Measurements from ENCODE around the gene DENND5B. TPM values are rescaled to one million over a fixed set of nuclear protein-coding genes. Genes with fewer than 3 reads are reported as not detected.

Gene DENND5B
- total and polyA plus RNA-seq, 10 donors, result 4.5 to 42.5 (median 24.6) TPM

DNA sequence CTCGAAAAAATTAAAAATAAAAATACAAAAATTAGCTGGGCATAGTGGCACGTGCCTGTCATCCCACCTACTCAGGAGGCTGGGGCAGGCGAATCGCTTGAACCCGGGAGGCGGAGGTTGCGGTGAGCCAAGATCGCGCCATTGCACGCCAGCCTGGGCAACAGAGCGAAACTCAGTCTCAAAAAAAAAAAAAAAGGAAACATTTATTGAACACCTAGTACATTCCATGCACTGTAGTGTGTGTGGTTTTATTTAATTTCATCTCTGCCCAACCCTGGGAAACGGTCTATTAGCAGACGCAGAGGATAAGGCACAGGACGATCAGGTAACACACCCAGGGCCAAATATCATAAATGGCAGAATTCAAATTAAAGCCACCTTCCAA lies 229.2 kb downstream of the DENND5B start:
- WGBS, 5 donors, result 93 to 98% (median 94%) methylated on average over 14 of the region's 14 CpGs
- H3K9me3 ChIP-seq, result no peaks in the 10 kb centered on the region
- H3K4me1 ChIP-seq, result peaks cover 0 to 19% (median 15%) of the 10 kb centered on the region in 6 donors

DNA sequence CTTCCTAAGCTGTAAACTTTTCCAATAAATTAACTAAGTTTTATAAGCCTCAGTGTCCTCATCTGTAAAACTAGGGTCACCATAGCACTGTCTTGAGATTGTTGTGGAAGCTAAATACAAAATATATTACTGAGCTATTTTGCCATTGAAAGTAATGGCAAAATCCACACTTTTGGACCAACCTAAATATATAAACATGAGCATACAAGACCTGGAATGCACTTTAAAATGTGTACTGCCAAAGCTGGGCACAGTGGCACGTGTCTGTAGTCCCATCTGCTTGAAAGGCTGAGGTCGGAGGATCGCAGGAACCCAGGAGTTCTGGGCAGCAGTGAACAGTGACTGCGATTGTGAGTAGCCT lies 235.2 kb downstream of the DENND5B start:
- no peaks in the 10 kb centered on the region for H3K9me3 ChIP-seq
- H3K27me3 ChIP-seq (replicated peaks in 1 of 7), result no peaks in the 10 kb centered on the region
- H3K36me3 ChIP-seq, result no peaks in the 10 kb centered on the region
- intact Hi-C loops (cut with DNase I; ENCODE audit: low total_unique reads), result no loop called here
- H3K4me3 ChIP-seq, result no peak overlapping the region
- peaks cover 0 to 4% (median 0%) of the 10 kb centered on the region in 6 donors for H3K4me1 ChIP-seq
- TF ChIP-seq CTCF (IDR thresholded peaks at IDR 0.05 in 8 of 11, conservative IDR thresholded peaks at IDR 0.05 in 3 of 11) (no peak), POLR2AphosphoS5 (IDR thresholded peaks at IDR 0.05) (no peak)
- DNase-seq, result no peak
- WGBS, 5 donors, result 69 to 91% (median 84%) methylated on average over 4 of the region's 4 CpGs
- H3K27ac ChIP-seq, result no peak overlapping the region

More for the DNA sequence above, 229.2 kb downstream of the DENND5B start:
- no peaks in the 10 kb centered on the region for H3K27me3 ChIP-seq (replicated peaks in 1 of 7)
- no peak overlapping the region for H3K27ac ChIP-seq
- TF ChIP-seq POLR2AphosphoS5 (IDR thresholded peaks at IDR 0.05) (no peak), CTCF (IDR thresholded peaks at IDR 0.05 in 8 of 11, conservative IDR thresholded peaks at IDR 0.05 in 3 of 11) (no peak), POLR2A (IDR thresholded peaks at IDR 0.05) (no peak)
- DNase-seq, result no peak
- no peak overlapping the region for H3K4me3 ChIP-seq
- intact Hi-C loops (cut with DNase I; ENCODE audit: low total_unique reads), result no loop called here
- H3K36me3 ChIP-seq, result no peaks in the 10 kb centered on the region

DNA sequence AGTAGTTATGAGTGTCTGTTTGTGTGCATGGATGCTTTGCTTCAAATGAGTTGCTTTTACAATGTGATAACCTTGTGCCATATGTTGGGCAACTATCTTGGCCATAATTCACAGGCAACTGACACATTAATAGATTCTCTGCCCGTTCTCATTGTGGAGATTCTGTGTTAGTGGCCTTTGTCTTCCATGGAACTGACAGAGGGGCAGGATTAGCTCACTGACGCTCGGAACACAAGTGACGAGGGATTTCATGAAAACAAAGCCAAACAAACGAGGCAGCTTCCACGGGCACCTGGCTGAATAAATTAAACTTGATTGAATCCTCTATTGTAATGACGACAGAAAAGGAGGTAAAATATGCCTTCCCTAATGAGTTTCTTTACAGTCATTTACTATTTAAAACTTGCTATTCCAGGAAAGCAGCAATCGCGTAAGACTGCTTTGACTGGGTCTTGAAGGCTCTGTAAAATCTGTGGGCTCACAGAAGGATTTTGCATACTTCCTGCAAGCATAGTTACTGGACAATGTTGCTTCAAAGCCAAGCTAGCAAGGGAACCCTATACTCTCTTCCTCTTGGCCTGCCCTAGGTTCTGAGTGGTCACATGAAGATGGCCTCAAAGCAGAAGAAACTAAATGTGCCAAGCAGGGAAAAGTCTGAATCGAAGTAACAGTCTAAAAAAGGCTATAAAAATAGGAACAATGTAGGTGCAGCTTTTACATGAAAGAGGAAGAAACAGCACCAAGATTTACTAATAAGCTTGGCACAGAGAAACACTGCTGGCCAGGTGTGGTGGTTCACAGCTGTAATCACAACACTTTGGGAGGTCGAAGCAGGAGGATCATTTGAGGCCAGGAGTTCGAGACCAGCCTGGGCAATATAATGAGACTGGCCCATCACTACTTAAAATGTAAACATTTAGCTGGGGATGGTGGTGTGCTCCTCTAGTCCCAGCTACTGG lies 236.9 kb downstream of the DENND5B start:
- peak overlapping the region in 1 of 8 donors; percentile 9 for H3K27ac ChIP-seq
- no peaks in the 10 kb centered on the region for H3K9me3 ChIP-seq
- WGBS, 5 donors, result 45 to 62% (median 59%) methylated on average over 12 of the region's 12 CpGs
- intact Hi-C loops (cut with DNase I; ENCODE audit: low total_unique reads), result no loop called here
- no peak for TF ChIP-seq POLR2A (IDR thresholded peaks at IDR 0.05)
- no peak for TF ChIP-seq CTCF (IDR thresholded peaks at IDR 0.05 in 8 of 11, conservative IDR thresholded peaks at IDR 0.05 in 3 of 11)
- TF ChIP-seq POLR2AphosphoS5 (IDR thresholded peaks at IDR 0.05), result no peak
- peaks cover 0 to 4% (median 0%) of the 10 kb centered on the region in 6 donors for H3K4me1 ChIP-seq
- H3K4me3 ChIP-seq, result no peak overlapping the region
- DNase-seq, result no peak
- no peaks in the 10 kb centered on the region for H3K27me3 ChIP-seq (replicated peaks in 1 of 7)
- no peaks in the 10 kb centered on the region for H3K36me3 ChIP-seq

DNA sequence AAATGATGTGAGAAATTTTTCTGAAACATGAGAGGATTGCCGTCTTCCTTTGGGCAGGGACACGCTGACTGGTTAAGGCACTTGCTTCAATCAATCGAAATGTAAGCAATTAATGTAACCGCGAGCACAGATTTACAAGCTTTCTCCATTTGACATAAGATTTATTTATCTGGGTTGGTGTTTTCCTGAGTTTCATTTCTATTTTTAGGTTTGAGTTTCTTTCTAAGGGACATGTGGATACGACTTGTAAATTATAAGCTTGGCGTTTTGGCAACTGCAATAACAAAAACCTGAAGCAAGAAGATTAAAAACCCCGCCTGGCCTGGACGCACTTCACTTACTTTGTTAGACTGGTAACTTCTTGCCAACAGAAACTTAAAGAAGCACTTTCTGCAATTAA lies 244.7 kb downstream of the DENND5B start:
- WGBS, 5 donors, result 33 to 42% (median 38%) methylated on average over 9 of the region's 9 CpGs
- DNase-seq, result peak; percentile 4
- Histone ChIP-seq H3K36me3 (no peaks in the 10 kb centered on the region), H3K4me1 (no peaks in the 10 kb centered on the region), H3K27ac (no peak overlapping the region), H3K27me3 (replicated peaks in 1 of 7) (no peaks in the 10 kb centered on the region), H3K4me3 (no peak overlapping the region), H3K9me3 (no peaks in the 10 kb centered on the region)
- no peak for TF ChIP-seq POLR2AphosphoS5 (IDR thresholded peaks at IDR 0.05)
- no peak for TF ChIP-seq CTCF (IDR thresholded peaks at IDR 0.05 in 8 of 11, conservative IDR thresholded peaks at IDR 0.05 in 3 of 11)
- TF ChIP-seq POLR2A (IDR thresholded peaks at IDR 0.05), result no peak
- intact Hi-C loops (cut with DNase I; ENCODE audit: low total_unique reads), result no loop called here
